ENCODE measurements around the gene CFAP251. TPM values are rescaled to one million over a fixed set of nuclear protein-coding genes. Genes with fewer than 3 reads are reported as not detected.

Gene CFAP251
- total and polyA plus RNA-seq, 2 donors (not counting 3 experiments of a cell fraction or from before 2014, with no cell fraction given): 3.3 to 4.0 TPM

- no TSS peak for BruUV-seq (replicated peaks)
- dilution Hi-C loops (cut with MboI; ENCODE audit: extremely low pct_ligation_motif_present, low sequenced_read_pairs): no loop called here
- no peaks in the 10 kb centered on the region for H4K20me1 ChIP-seq (replicated peaks; ENCODE audit: control insufficient read depth, extremely low read depth, insufficient read depth, low read length)
- H3K9me3 ChIP-seq (replicated peaks; ENCODE audit: control insufficient read depth, insufficient read depth, low read length): no peaks in the 10 kb centered on the region
- H3K4me3 ChIP-seq (replicated peaks in 1 of 3; ENCODE audit: insufficient read depth in 1 of 3, low read depth in 1 of 3, low read length in 3 of 3): no peak overlapping the region
- no peak overlapping the region for H2AFZ ChIP-seq (ENCODE audit: low read depth, low read length)
- intact Hi-C loops (cut with micrococcal nuclease): no loop called here
- no peaks in the 10 kb centered on the region for H3K27me3 ChIP-seq (ENCODE audit: control insufficient read depth in 2 of 2, insufficient read depth in 2 of 2, low read length in 2 of 2)
- H3K79me2 ChIP-seq (ENCODE audit: control insufficient read depth, insufficient read depth, low read length): no peaks in the 10 kb centered on the region
- H3K36me3 ChIP-seq (ENCODE audit: control insufficient read depth in 2 of 2, extremely low read depth in 1 of 2, insufficient read depth in 2 of 2, low read length in 2 of 2): no peaks in the 10 kb centered on the region
- CTCF ChIA-PET: no interaction called here
- TF ChIP-seq EZH2 (IDR thresholded peaks at IDR 0.05; ENCODE audit: borderline replicate concordance, low read depth, low read length, severe bottlenecking) (no peak), MAX (IDR thresholded peaks at IDR 0.05; ENCODE audit: insufficient read depth, insufficient read length) (no peak), MYC (IDR thresholded peaks at IDR 0.05; ENCODE audit: low read depth, low read length) (no peak), POLR2A (IDR thresholded peaks at IDR 0.05; ENCODE audit: low read depth, low read length) (no peak), GATA2 (IDR thresholded peaks at IDR 0.05; ENCODE audit: insufficient read depth, insufficient read length, low read depth, low read length) (no peak), JUN (IDR thresholded peaks at IDR 0.05; ENCODE audit: borderline replicate concordance, insufficient read depth, insufficient read length, low read depth) (no peak), FOS (IDR thresholded peaks at IDR 0.05; ENCODE audit: borderline replicate concordance, insufficient read depth, low read length) (no peak), CTCF (IDR thresholded peaks at IDR 0.05; ENCODE audit: extremely low read depth in 1 of 2, insufficient read depth in 1 of 2, low read depth in 1 of 2, low read length in 2 of 2) (no peak), POLR2AphosphoS5 (IDR thresholded peaks at IDR 0.05; ENCODE audit: insufficient read depth, low read depth, low read length) (no peak)
- H3K27ac ChIP-seq (ENCODE audit: insufficient read depth, low read depth, low read length): no peak overlapping the region
- H3K9ac ChIP-seq (replicated peaks; ENCODE audit: extremely low read depth, insufficient read depth, low read length): no peak overlapping the region
- FAIRE-seq (no peak), DNase-seq (ENCODE audit: low read depth, low spot score) (no peak)
- H3K9me1 ChIP-seq (replicated peaks; ENCODE audit: control insufficient read depth, extremely low read depth, insufficient read depth, low read length): no peaks in the 10 kb centered on the region
- no peak overlapping the region for H3K4me2 ChIP-seq (ENCODE audit: insufficient read depth, low read length)
- POLR2A ChIA-PET: no interaction called here
- H3K4me1 ChIP-seq (ENCODE audit: control insufficient read depth, extremely low read depth, insufficient read depth, low read length): peaks cover 6% of the 10 kb centered on the region
Observed at GRCh38 chr12:121930862-121931261, 12.5 kb downstream of the CFAP251 start.
